OCI-LY7 (cell line): ENCODE results near the gene PLD1. TPM values are rescaled to one million over a fixed set of nuclear protein-coding genes. Genes with fewer than 3 reads are reported as not detected.

Experiments
- BruUV-seq: library from RNA; stranded (reverse); fragments of 400-500 nt; replicated peaks from 2 replicates; lab custom pipeline; 2021; lab: Mats Ljungman, UMichigan
- CTCF ChIA-PET: fragments of 300-600 bp; sonication (Branson Sonifier 250); formaldehyde crosslinking; loops from one replicate; lab custom pipeline; 2022; ENCODE audit warnings: antibody characterized with exemption; ENCODE audit not compliant: unreplicated experiment; lab: Charles Lee
- POLR2A ChIA-PET: fragments of 300-600 bp; sonication (Branson Sonifier 250); formaldehyde crosslinking; loops from one replicate; lab custom pipeline; 2022; ENCODE audit warnings: antibody characterized with exemption; lab: Charles Lee
- DNase-seq: peaks from one replicate; pipeline ENCODE4 v3.0.0-alpha.2; 2015; ENCODE audit warnings: low spot score
- H2AFZ ChIP-seq: fragments of 200-600 bp; sonication (generic), shearing (Covaris generic); 2 replicates; pipeline ENCODE4 v1.6.1; 2014; ENCODE audit warnings: mild to moderate bottlenecking, antibody characterized with exemption, low read length, moderate library complexity
- H3K27ac ChIP-seq: fragments of 200-600 bp; sonication (generic); 2 replicates; pipeline ENCODE4 v1.5.1; 2014; ENCODE audit warnings: mixed run types, low read depth, mild to moderate bottlenecking, moderate library complexity, low read length, inconsistent platforms; ENCODE audit not compliant: poor library complexity, severe bottlenecking
- H3K36me3 ChIP-seq: fragments of 200-600 bp; sonication (generic); 2 replicates; pipeline ENCODE4 v1.6.1; 2014; ENCODE audit warnings: mild to moderate bottlenecking, antibody characterized with exemption, low read length, moderate library complexity, mixed read lengths; ENCODE audit not compliant: insufficient read depth
- H3K4me1 ChIP-seq: fragments of 200-600 bp; sonication (generic); 2 replicates; pipeline ENCODE4 v1.5.1; 2014; ENCODE audit warnings: mild to moderate bottlenecking, low read length; ENCODE audit not compliant: insufficient read depth, poor library complexity, severe bottlenecking
- H3K4me2 ChIP-seq: fragments of 200-600 bp; sonication (generic); 2 replicates; pipeline ENCODE4 v1.6.1; 2014; ENCODE audit warnings: mild to moderate bottlenecking, low read length
- H3K4me3 ChIP-seq: fragments of 200-600 bp; sonication (generic); 2 replicates; pipeline ENCODE4 v1.5.1; 2014; ENCODE audit warnings: mild to moderate bottlenecking, low read depth, low read length; ENCODE audit not compliant: poor library complexity, severe bottlenecking
- H3K79me2 ChIP-seq: fragments of 200-600 bp; sonication (generic); 2 replicates; pipeline ENCODE4 v1.6.1; 2016; ENCODE audit warnings: low read depth, mild to moderate bottlenecking, low read length, moderate library complexity, mixed read lengths; ENCODE audit not compliant: insufficient read depth
- H3K9me2 ChIP-seq: fragments of 200-600 bp; sonication (generic); 2 replicates; pipeline ENCODE4 v1.6.1; 2016; ENCODE audit warnings: mild to moderate bottlenecking, low read length, mixed read lengths; ENCODE audit not compliant: insufficient read depth
- H3K9me3 ChIP-seq: fragments of 200-600 bp; sonication (generic); 2 replicates; pipeline ENCODE4 v1.6.1; 2014; ENCODE audit warnings: mild to moderate bottlenecking, mixed run types, low read length, mixed read lengths
- H4K20me1 ChIP-seq: fragments of 200-600 bp; sonication (generic); 2 replicates; pipeline ENCODE4 v1.6.1; 2014; ENCODE audit warnings: mild to moderate bottlenecking, antibody characterized with exemption, low read length, moderate library complexity, mixed read lengths; ENCODE audit not compliant: insufficient read depth
- EZH2phosphoT487 ChIP-seq: fragments of 200-600 bp; sonication (generic); IDR thresholded peaks from 2 replicates; pipeline ENCODE4 v1.6.1; 2018; ENCODE audit warnings: low read depth, borderline replicate concordance, mild to moderate bottlenecking, mixed run types, antibody characterized with exemption, low read length, moderate library complexity, mixed read lengths
- intact Hi-C: fragments of 100-400 bp; cut with micrococcal nuclease; formaldehyde crosslinking; loops from one replicate; pipeline ENCODE4 v1.10.0; 2022; ENCODE audit not compliant: unreplicated experiment
- total RNA-seq, 2 experiments: library from RNA; depleted of rRNA in 1 of 2; stranded (reverse); fragments of >200 nt in 1 of 2; shearing (Covaris generic) in 1 of 2; gene quantifications; 2 replicates each; pipeline ENCODE4 v1.2.3, GENCODE V29; 2014 to 2022
- TF ChIP-seq, protein P1 (sequence below): fragments of 200-600 bp; sonication (generic); conservative IDR thresholded peaks from 2 replicates; pipeline ENCODE4 v1.5.1; 2014; ENCODE audit warnings: mild to moderate bottlenecking, antibody characterized with exemption, low read length, moderate library complexity, mixed read lengths

The PLD1 gene
- total RNA-seq, 2 experiments from 2014 or later, result not detected

DNA sequence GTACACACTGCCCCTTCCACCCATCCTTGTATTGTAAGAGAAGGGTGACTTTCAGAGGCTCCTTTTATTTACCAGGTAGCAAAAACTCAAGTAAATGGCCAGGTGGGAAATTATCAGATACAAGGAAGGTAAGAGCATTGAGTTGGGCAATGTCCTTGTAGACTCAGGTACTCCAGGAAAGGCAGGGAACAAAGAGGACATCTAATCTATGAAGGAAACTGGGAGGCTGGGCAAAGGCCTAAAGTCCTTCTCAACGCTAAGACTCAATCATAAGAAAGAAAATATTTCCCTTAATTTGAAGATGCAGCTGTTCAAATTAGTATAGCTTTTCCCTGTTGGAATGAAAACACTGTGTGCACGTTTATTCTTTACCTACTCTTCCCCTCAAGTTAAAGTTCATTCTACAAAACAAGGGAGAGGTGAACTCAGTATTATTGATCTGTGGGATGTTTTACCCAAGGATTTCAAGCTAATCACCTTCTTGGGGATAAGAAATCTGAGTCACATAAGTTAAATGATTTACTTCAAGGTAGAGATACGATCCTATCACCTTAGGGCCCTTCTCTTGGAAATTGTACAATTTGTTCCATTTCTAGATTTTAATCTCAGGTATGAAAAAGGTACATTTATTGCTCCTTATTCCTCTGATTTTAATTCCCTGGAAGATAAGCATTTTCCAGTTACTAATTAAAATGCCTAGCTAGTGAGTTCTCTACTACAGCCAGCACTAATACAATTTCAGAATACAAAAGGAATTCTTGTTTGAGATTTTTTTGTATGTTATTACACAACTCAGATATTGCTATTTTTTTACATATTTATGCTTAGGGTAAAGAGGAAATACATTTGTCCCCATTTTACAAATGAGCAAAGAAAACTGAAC lies 80.6 kb downstream of the PLD1 start:
- ChIA-PET POLR2A (no interaction called here), CTCF (no interaction called here)
- TF ChIP-seq, protein P1, sequence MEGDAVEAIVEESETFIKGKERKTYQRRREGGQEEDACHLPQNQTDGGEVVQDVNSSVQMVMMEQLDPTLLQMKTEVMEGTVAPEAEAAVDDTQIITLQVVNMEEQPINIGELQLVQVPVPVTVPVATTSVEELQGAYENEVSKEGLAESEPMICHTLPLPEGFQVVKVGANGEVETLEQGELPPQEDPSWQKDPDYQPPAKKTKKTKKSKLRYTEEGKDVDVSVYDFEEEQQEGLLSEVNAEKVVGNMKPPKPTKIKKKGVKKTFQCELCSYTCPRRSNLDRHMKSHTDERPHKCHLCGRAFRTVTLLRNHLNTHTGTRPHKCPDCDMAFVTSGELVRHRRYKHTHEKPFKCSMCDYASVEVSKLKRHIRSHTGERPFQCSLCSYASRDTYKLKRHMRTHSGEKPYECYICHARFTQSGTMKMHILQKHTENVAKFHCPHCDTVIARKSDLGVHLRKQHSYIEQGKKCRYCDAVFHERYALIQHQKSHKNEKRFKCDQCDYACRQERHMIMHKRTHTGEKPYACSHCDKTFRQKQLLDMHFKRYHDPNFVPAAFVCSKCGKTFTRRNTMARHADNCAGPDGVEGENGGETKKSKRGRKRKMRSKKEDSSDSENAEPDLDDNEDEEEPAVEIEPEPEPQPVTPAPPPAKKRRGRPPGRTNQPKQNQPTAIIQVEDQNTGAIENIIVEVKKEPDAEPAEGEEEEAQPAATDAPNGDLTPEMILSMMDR, result no peak
- TF ChIP-seq EZH2phosphoT487, result no peak
- BruUV-seq, result no TSS peak
- Histone ChIP-seq H3K36me3 (no peaks in the 10 kb centered on the region), H3K4me2 (no peak overlapping the region), H3K4me1 (no peaks in the 10 kb centered on the region), H3K4me3 (no peak overlapping the region), H3K27ac (no peak overlapping the region), H3K9me2 (no peaks in the 10 kb centered on the region), H2AFZ (no peak overlapping the region), H3K79me2 (no peaks in the 10 kb centered on the region), H3K9me3 (no peaks in the 10 kb centered on the region), H4K20me1 (no peaks in the 10 kb centered on the region)
- intact Hi-C loops, result no loop called here
- no peak for DNase-seq

DNA sequence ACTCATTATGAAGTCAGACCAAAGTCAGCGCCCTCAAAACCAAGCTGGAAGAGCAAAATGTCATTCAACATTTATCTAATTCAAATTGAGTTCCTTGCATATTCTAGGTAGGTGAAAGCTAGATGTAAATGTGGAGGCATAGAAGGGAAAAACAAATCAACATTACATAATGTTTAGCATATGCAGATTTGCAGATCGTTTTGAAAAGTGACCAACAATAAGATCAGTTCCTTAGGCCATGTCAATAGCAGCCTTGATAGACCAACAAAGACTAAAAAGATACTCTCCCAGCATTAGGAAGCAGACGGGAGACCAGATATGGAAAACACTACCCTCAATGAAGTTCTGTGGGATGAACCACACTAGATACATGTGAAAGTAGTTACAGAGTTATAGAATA lies 83.0 kb downstream of the PLD1 start:
- Histone ChIP-seq H3K4me3 (no peak overlapping the region), H3K9me3 (no peaks in the 10 kb centered on the region), H3K79me2 (no peaks in the 10 kb centered on the region), H3K4me2 (no peak overlapping the region), H3K9me2 (no peaks in the 10 kb centered on the region), H3K27ac (no peak overlapping the region), H2AFZ (no peak overlapping the region), H3K4me1 (no peaks in the 10 kb centered on the region), H3K36me3 (no peaks in the 10 kb centered on the region), H4K20me1 (no peaks in the 10 kb centered on the region)
- ChIA-PET POLR2A (no interaction called here), CTCF (no interaction called here)
- intact Hi-C loops, result no loop called here
- DNase-seq, result no peak
- TF ChIP-seq EZH2phosphoT487, result no peak
- TF ChIP-seq, protein P1, result no peak
- BruUV-seq, result no TSS peak
